BLaER1 treated with 17β-estradiol and CSF1 and Interleukin-3, amounts not matched to agents 10 nM and 100 nM (cell line): ENCODE data around the gene FYN.

Source experiments
- H3K27ac ChIP-seq, 11 experiments: shearing (Covaris generic); formaldehyde crosslinking; 2 replicates each; pipeline ENCODE4 v1.8.1; 2022
- H3K27me3 ChIP-seq, 11 experiments: shearing (Covaris generic); formaldehyde crosslinking; 2 replicates each; pipeline ENCODE4 v1.8.1; 2022
- H3K36me3 ChIP-seq, 11 experiments: shearing (Covaris generic); formaldehyde crosslinking; 2 replicates each; pipeline ENCODE4 v1.8.1; 2022
- H3K4me1 ChIP-seq, 10 experiments: shearing (Covaris generic); formaldehyde crosslinking; 2 replicates each; pipeline ENCODE4 v1.8.1; 2022
- H3K4me2 ChIP-seq, 11 experiments: shearing (Covaris generic); formaldehyde crosslinking; 2 replicates each; pipeline ENCODE4 v1.8.1; 2022
- H3K4me3 ChIP-seq, 10 experiments: shearing (Covaris generic); formaldehyde crosslinking; 2 replicates each; pipeline ENCODE4 v1.8.1; 2022
- H3K9ac ChIP-seq, 11 experiments: shearing (Covaris generic); formaldehyde crosslinking; 2 replicates each; pipeline ENCODE4 v1.8.1; 2022
- H3K9me3 ChIP-seq, 11 experiments: shearing (Covaris generic); formaldehyde crosslinking; replicated peaks in 1 of 11; 2 replicates each; pipeline ENCODE4 v1.8.1; 2022
- H4K20me1 ChIP-seq, 11 experiments: shearing (Covaris generic); formaldehyde crosslinking; 2 replicates each; pipeline ENCODE4 v1.8.1; 2022
- Cebpa-rat ChIP-seq, 11 experiments: shearing (Covaris generic); IDR thresholded peaks; 2 replicates each; pipeline ENCODE4 v1.8.1; 2022

Gene FYN

DNA sequence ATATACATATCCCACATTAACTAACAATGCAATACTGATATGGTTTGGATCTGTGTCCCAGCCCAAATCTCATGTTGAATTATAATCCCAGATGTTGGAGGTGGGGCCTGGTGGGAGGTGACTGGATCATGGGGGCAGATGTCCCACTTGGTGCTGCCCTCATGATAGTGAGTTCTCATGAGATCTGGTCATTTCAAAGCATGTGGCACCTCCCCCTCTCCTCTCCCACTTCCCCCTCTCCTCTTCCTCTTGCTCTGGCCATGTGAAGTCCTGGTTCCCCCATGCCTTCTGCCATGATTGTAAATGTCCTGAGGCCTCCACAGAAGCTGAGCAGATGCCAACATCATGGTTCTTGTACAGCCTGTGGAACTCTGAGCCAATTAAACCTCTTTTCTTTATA lies 71.2 kb downstream of the FYN start:
- H3K27me3 ChIP-seq = no peaks in the 10 kb centered on the region
- no peak overlapping the region for H3K27ac ChIP-seq
- peaks cover 42 to 61% (median 52%) of the 10 kb centered on the region in 10 experiments for H3K4me1 ChIP-seq
- H3K4me3 ChIP-seq = no peak overlapping the region
- H3K4me2 ChIP-seq = peak overlapping the region in 6 of 11 experiments; percentile 4 to 93 (median 44); a peak in 10 of 22 replicates
- H3K9ac ChIP-seq = no peak overlapping the region
- H3K9me3 ChIP-seq = no peaks in the 10 kb centered on the region
- H3K36me3 ChIP-seq = peaks cover 0 to 28% (median 11%) of the 10 kb centered on the region in 11 experiments; a peak in 13 of 22 replicates
- no peak for TF ChIP-seq Cebpa-rat (IDR thresholded peaks at IDR 0.05)
- peaks cover 0 to 76% (median 43%) of the 10 kb centered on the region in 11 experiments; a peak in 19 of 22 replicates for H4K20me1 ChIP-seq

DNA sequence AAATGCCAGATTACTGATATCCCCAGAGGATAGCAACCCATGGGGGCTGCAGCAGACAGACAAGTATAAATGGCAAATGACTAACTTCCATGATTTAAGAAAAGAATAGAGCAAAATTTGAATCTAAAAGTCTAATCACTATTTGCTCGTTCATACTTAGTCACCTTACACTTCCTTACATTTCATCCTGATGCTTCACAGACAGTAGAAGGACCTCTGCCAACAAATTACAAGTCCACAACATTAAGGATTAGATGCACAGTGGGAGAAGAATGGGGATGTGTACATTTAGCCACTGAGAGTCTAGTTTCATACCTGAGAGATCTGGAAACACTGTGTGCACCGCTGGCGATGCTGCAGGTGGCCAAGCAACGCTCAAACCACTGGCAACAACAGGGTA lies 72.4 kb downstream of the FYN start:
- Histone ChIP-seq H4K20me1 (peaks cover 0 to 64% (median 32%) of the 10 kb centered on the region in 11 experiments; a peak in 18 of 22 replicates), H3K9ac (no peak overlapping the region), H3K4me1 (peaks cover 30 to 49% (median 40%) of the 10 kb centered on the region in 10 experiments), H3K9me3 (no peaks in the 10 kb centered on the region), H3K27ac (no peak overlapping the region), H3K27me3 (no peaks in the 10 kb centered on the region), H3K4me2 (peak overlapping the region in 2 of 11 experiments; percentile 9 to 11; a peak in 3 of 22 replicates), H3K36me3 (peaks cover 0 to 28% (median 13%) of the 10 kb centered on the region in 11 experiments; a peak in 13 of 22 replicates), H3K4me3 (no peak overlapping the region)
- TF ChIP-seq Cebpa-rat (IDR thresholded peaks at IDR 0.05) = no peak

DNA sequence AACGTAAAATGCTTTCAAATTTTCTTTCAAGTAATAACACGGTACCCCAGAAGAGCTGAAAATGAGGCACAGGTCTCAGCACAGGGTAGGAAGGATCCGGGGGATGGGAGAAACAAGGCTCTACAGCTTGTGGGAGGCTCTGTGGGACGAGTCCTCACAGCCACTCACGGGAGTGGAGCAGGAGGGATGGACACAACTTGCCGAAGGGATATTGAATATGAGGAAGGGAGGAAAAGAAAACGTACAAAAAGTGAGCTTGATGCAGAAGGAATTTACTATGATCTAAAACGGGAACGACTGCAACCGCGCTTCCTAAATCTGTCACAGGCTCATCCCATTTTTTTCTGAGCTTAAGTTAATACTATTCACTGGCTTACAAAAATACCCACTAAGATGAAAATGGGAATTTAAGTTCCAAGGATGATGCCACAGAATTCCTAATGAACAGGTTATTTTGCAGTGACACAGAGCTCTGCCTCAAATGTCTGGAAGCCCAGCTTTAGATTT lies 72.9 kb downstream of the FYN start:
- Histone ChIP-seq H3K9ac (no peak overlapping the region), H3K4me1 (peaks cover 25 to 44% (median 35%) of the 10 kb centered on the region in 10 experiments), H3K4me2 (0 out of 22 replicates have a peak overlapping the region, but pooled peaks of 1 of the 11 experiments have one; percentile 9), H3K4me3 (no peak overlapping the region), H3K9me3 (no peaks in the 10 kb centered on the region), H3K36me3 (peaks cover 0 to 28% (median 17%) of the 10 kb centered on the region in 11 experiments; a peak in 13 of 22 replicates), H3K27ac (no peak overlapping the region), H3K27me3 (no peaks in the 10 kb centered on the region), H4K20me1 (peaks cover 0 to 59% (median 27%) of the 10 kb centered on the region in 11 experiments; a peak in 18 of 22 replicates)
- TF ChIP-seq Cebpa-rat (IDR thresholded peaks at IDR 0.05) = no peak

DNA sequence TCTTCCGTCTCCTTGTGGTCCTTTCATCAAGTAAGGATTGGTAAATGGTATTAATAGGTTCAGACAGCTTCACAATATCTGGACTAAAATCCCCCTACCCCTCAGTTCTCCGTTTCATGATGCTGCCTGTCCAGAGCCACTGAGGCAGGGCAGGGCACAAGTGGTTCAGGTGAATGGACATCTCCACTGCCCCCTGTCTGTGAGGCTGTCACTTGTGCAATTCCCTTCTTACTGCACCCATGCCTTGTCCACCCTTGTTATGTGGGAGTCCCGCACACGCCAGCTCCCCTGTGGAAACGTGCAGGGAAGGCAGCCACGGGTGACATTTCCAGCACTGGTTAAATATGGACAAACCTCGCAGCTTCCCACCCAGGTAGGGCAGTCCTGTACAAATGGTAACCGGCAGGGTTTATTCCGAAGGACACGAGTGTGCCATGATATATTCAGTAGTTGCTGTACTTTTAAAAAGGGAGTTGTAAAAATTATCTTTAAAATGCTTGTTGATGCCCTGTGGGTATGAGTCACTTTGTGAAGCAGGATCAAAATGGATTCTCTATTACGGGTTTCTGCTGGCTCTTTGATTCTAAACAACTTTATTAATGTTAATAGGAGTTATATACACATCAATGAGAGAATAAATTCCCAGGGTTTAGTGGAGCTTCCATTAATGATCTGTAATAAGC lies 73.5 kb downstream of the FYN start:
- no peak overlapping the region for H3K4me3 ChIP-seq
- no peak overlapping the region for H3K4me2 ChIP-seq
- H3K9me3 ChIP-seq = no peaks in the 10 kb centered on the region
- no peak overlapping the region for H3K27ac ChIP-seq
- H3K9ac ChIP-seq = no peak overlapping the region
- no peak for TF ChIP-seq Cebpa-rat (IDR thresholded peaks at IDR 0.05)
- H4K20me1 ChIP-seq = peaks cover 0 to 54% (median 21%) of the 10 kb centered on the region in 11 experiments; a peak in 16 of 22 replicates
- peaks cover 20 to 42% (median 31%) of the 10 kb centered on the region in 10 experiments for H3K4me1 ChIP-seq
- H3K36me3 ChIP-seq = peaks cover 0 to 28% (median 17%) of the 10 kb centered on the region in 11 experiments; a peak in 13 of 22 replicates
- H3K27me3 ChIP-seq = no peaks in the 10 kb centered on the region

DNA sequence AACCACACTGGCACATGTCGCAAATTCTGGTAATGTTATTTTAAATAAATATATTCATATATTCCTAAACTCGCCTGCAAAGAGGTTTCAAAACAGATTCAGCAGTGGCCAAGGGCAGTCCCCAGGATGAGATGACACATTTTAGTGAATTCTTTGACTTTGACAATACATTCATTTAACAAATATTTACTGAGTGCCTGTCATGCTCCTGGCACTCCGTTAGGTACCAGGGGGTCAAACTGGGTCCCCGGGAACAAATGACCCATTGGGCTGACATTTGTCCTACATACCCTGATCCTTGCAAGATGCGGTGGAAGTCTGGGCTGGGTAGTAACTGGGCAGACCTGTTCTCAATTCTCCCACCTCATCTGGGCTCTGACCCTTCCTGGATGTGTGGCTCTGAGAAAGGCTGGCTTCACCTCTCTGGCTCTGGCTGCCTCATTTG lies 74.9 kb downstream of the FYN start:
- peaks cover 0 to 52% (median 11%) of the 10 kb centered on the region in 11 experiments; a peak in 8 of 22 replicates for H4K20me1 ChIP-seq
- no peaks in the 10 kb centered on the region for H3K27me3 ChIP-seq
- peaks cover 0 to 30% (median 17%) of the 10 kb centered on the region in 11 experiments; a peak in 14 of 22 replicates for H3K36me3 ChIP-seq
- peaks cover 23 to 42% (median 32%) of the 10 kb centered on the region in 10 experiments for H3K4me1 ChIP-seq
- no peak overlapping the region for H3K4me3 ChIP-seq
- no peaks in the 10 kb centered on the region for H3K9me3 ChIP-seq
- no peak for TF ChIP-seq Cebpa-rat (IDR thresholded peaks at IDR 0.05)
- no peak overlapping the region for H3K9ac ChIP-seq
- H3K27ac ChIP-seq = no peak overlapping the region
- H3K4me2 ChIP-seq = no peak overlapping the region

DNA sequence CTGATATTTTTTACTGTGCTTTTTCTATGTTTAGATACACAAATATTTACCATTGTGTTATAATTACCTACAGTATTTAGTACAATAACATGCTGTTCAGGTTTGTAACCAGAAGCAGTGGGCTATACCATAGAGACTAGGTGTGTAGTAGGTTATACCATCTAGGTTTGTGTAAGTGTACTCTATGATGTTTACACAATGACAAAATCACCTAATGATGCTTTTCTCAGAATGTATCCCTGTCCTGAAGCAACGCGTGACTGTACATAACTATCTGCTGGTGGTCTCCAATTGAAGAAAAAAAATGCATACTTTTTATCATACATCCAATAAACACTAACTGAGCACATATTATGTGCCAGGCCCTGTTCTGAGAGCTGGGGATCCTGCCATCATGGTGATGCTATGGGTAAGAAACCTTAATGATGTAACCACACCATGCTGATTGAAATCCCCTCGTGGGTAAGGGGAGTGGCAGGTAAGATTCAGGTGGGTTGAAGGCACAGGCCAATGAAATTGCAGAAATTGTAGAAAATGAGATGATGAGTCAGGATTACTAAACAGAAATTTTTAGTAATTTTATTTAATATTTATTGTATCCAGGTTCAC lies 76.8 kb downstream of the FYN start:
- Histone ChIP-seq H3K27me3 (no peaks in the 10 kb centered on the region), H3K9me3 (no peaks in the 10 kb centered on the region), H4K20me1 (peaks cover 0 to 59% (median 11%) of the 10 kb centered on the region in 11 experiments; a peak in 9 of 22 replicates), H3K4me3 (no peak overlapping the region), H3K9ac (no peak overlapping the region), H3K36me3 (peaks cover 0 to 24% (median 6%) of the 10 kb centered on the region in 11 experiments; a peak in 8 of 22 replicates), H3K4me1 (peaks cover 14 to 31% (median 22%) of the 10 kb centered on the region in 10 experiments), H3K4me2 (no peak overlapping the region), H3K27ac (no peak overlapping the region)
- TF ChIP-seq Cebpa-rat (IDR thresholded peaks at IDR 0.05) = no peak

DNA sequence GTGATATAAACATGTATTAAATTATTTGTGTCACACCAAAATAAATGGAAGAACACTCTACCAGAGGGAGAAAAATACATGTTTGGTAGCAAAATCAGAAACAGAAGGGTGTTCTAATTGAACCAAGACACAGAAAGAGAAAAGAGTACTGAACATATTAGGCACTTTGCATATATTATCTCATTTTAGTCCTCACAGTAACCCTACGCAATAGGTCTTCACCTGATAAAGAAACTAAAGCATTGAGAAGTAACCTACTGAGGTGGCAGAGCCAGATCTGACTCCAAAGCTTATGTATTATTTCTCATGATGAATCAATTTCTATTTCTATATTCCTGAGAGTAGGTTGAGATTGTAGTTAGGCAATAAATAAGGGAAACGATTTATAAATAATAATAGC lies 77.7 kb downstream of the FYN start:
- TF ChIP-seq Cebpa-rat (IDR thresholded peaks at IDR 0.05) = no peak
- Histone ChIP-seq H3K4me1 (peaks cover 14 to 22% (median 19%) of the 10 kb centered on the region in 10 experiments), H4K20me1 (peaks cover 0 to 56% (median 6%) of the 10 kb centered on the region in 11 experiments; a peak in 9 of 22 replicates), H3K4me2 (no peak overlapping the region), H3K36me3 (peaks cover 0 to 24% (median 4%) of the 10 kb centered on the region in 11 experiments; a peak in 5 of 22 replicates), H3K9ac (no peak overlapping the region), H3K27ac (no peak overlapping the region), H3K4me3 (no peak overlapping the region), H3K9me3 (no peaks in the 10 kb centered on the region), H3K27me3 (no peaks in the 10 kb centered on the region)

DNA sequence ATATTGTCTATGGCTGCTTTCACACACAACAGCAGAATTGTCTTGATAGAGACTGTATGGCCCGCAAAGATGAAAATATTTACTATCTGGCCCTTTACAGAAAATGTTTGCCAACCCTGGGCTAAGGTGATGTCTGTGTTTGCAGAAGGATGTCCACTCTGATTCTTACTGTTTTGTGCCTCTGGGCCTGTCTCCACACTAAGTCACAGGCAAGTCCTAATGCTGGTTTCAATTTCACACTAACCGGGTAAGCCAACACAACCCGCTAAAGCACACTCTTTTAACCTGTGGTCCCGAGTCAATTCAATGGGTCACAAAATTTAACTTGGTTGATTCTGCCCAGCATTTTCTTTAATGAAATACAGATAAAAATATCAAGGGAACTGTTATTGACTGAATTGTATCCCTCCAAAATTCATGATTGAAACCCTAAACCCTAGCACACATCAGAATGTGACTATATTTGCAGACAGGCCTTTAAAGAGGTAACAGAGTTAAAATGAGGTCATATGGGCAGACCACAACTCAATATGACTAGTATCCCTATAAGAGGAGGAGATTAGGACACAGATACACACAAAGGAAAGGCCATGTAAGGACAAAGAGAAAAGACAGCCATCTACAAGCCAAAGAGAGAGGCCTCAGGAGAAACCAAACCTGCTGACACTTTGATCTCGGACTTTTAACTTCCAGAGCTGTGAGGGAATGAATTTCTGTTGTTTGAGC lies 78.4 kb downstream of the FYN start:
- no peak for TF ChIP-seq Cebpa-rat (IDR thresholded peaks at IDR 0.05)
- Histone ChIP-seq H3K9me3 (no peaks in the 10 kb centered on the region), H3K4me3 (no peak overlapping the region), H3K4me2 (peak overlapping the region in 10 of 11 experiments; percentile 47 to 85 (median 74); a peak in 18 of 22 replicates), H3K9ac (no peak overlapping the region), H3K36me3 (peaks cover 0 to 20% (median 4%) of the 10 kb centered on the region in 11 experiments; a peak in 4 of 22 replicates), H3K27me3 (no peaks in the 10 kb centered on the region), H4K20me1 (peaks cover 0 to 49% (median 5%) of the 10 kb centered on the region in 11 experiments; a peak in 9 of 22 replicates), H3K27ac (no peak overlapping the region; a peak in 2 of 22 replicates), H3K4me1 (peaks cover 14 to 21% (median 19%) of the 10 kb centered on the region in 10 experiments)
